Measurements from ENCODE around the gene LTA4H.
A peak's percentile ranks its signal among the peaks of the same experiment; 100 is the strongest.

Gene LTA4H

GRCh38 chr12:96057986-96058553 is 22.7 kb upstream of the LTA4H start:
- DNase-seq (ENCODE audit: low read depth in 2 of 2), result no peak

GRCh38 chr12:96056646-96057455 is 21.5 kb upstream of the LTA4H start:
- no peak for DNase-seq (ENCODE audit: low read depth in 2 of 2)

- DNase-seq (ENCODE audit: low read depth in 2 of 2), result no peak
These were observed 18.8 kb upstream of the LTA4H start for GRCh38 chr12:96054244-96054610.

- DNase-seq (ENCODE audit: low read depth in 2 of 2), result no peak
These were observed 18.3 kb upstream of the LTA4H start for GRCh38 chr12:96053476-96054243.

- no peak for DNase-seq (ENCODE audit: low read depth in 2 of 2)
These were observed 16.5 kb upstream of the LTA4H start for GRCh38 chr12:96051756-96052485.

GRCh38 chr12:96050139-96050538 is 14.8 kb upstream of the LTA4H start:
- DNase-seq (ENCODE audit: low read depth in 2 of 2), result no peak

- no peak for DNase-seq (ENCODE audit: low read depth in 2 of 2)
These were observed 13.7 kb upstream of the LTA4H start for GRCh38 chr12:96049101-96049500.

GRCh38 chr12:96048393-96048969 is 13.1 kb upstream of the LTA4H start:
- no peak for DNase-seq (ENCODE audit: low read depth in 2 of 2)

GRCh38 chr12:96047229-96048211 is 12.1 kb upstream of the LTA4H start:
- DNase-seq (ENCODE audit: low read depth in 2 of 2), result no peak

- no peak for DNase-seq (ENCODE audit: low read depth in 2 of 2)
These were observed 11.3 kb upstream of the LTA4H start for GRCh38 chr12:96046543-96047228.

- no peak for DNase-seq (ENCODE audit: low read depth in 2 of 2)
These were observed 10.2 kb upstream of the LTA4H start for GRCh38 chr12:96045566-96045965.

GRCh38 chr12:96044943-96045290 is 9.5 kb upstream of the LTA4H start:
- no peak for DNase-seq (ENCODE audit: low read depth in 2 of 2)

GRCh38 chr12:96044017-96044942 is 8.9 kb upstream of the LTA4H start:
- peak in 1 of 2 experiments; percentile 34 for DNase-seq (ENCODE audit: low read depth in 2 of 2)

- DNase-seq (ENCODE audit: low read depth in 2 of 2), result no peak
These were observed 5.8 kb upstream of the LTA4H start for GRCh38 chr12:96041181-96041580.

- DNase-seq (ENCODE audit: low read depth in 2 of 2), result no peak
These were observed 5.1 kb upstream of the LTA4H start for GRCh38 chr12:96040305-96041133.

GRCh38 chr12:96039516-96039915 is 4.1 kb upstream of the LTA4H start:
- DNase-seq (ENCODE audit: low read depth in 2 of 2), result no peak

- DNase-seq (ENCODE audit: low read depth in 2 of 2), result no peak
These were observed 1.5 kb upstream of the LTA4H start for GRCh38 chr12:96036765-96037455.
